A549 (cell line): ENCODE measurements around the gene CATSPER4. TPM values are rescaled to one million over a fixed set of nuclear protein-coding genes. Genes with fewer than 3 reads are reported as not detected.

Source experiments
- ATAC-seq, 2 experiments: fragments of 200-7000 bp in 1 of 2; fragments of >200 bp in 1 of 2; cut with Nextera tagmentation in 1 of 2; cut with Tn5 transposase in 1 of 2; 3 replicates each; pipeline versions ENCODE4 v1.8.0 to v1.9.1; 2018 to 2020; ENCODE audit warnings: mild to moderate bottlenecking in 1 of 2, moderate library complexity in 1 of 2
- CTCF ChIA-PET: fragments of 300-600 bp; sonication (Branson Sonifier 250); formaldehyde crosslinking; extraction: SDS; loops from one replicate; lab custom pipeline; 2021; ENCODE audit warnings: antibody characterized with exemption, inconsistent platforms; lab: Yijun Ruan, JAX
- POLR2A ChIA-PET: fragments of 350-600 bp; formaldehyde crosslinking; extraction: SDS; loops from one replicate; lab custom pipeline; 2021; ENCODE audit warnings: antibody characterized with exemption, inconsistent platforms; lab: Yijun Ruan, JAX
- DNase-seq, 2 experiments: peaks; one replicate each; pipeline versions ENCODE4 v3.0.0 to v3.0.0-alpha.2; 2011 to 2016; ENCODE audit warnings: low read depth in 1 of 2, low spot score in 1 of 2
- FAIRE-seq: peaks from 2 replicates; lab custom pipeline; 2011; peaks lifted over from hg19 to GRCh38; lab: Jason Lieb, UNC
- H3K27ac ChIP-seq, 2 experiments: fragments of >200 bp; sonication (Bioruptor Twin); formaldehyde crosslinking; 3 replicates each; pipeline ENCODE4 v1.5.1; 2016 to 2017
- H3K4me1 ChIP-seq: fragments of >200 bp; sonication (Bioruptor Twin); formaldehyde crosslinking; 3 replicates; pipeline ENCODE4 v1.6.1; 2016
- H3K4me2 ChIP-seq: fragments of >200 bp; sonication (Bioruptor Twin); formaldehyde crosslinking; 3 replicates; pipeline ENCODE4 v1.6.1; 2016
- H3K4me3 ChIP-seq: fragments of >200 bp; sonication (Bioruptor Twin); formaldehyde crosslinking; 3 replicates; pipeline ENCODE4 v1.5.1; 2016
- H3K9me3 ChIP-seq: fragments of >200 bp; sonication (Bioruptor Twin); formaldehyde crosslinking; 3 replicates; pipeline ENCODE4 v1.6.1; 2016
- CEBPB ChIP-seq, 2 experiments: fragments of >200 bp in 1 of 2; sonication (Bioruptor Twin) in 1 of 2; formaldehyde crosslinking in 1 of 2; IDR thresholded peaks; 2 replicates each; pipeline ENCODE4 v1.6.1; 2012 to 2016
- EHMT2 ChIP-seq: fragments of 200-600 bp; sonication (generic); IDR thresholded peaks from 2 replicates; pipeline ENCODE4 v1.6.1; 2016; ENCODE audit warnings: antibody characterized with exemption, low read depth, mild to moderate bottlenecking, moderate library complexity
- ESRRA ChIP-seq: fragments of 150-350 bp; IDR thresholded peaks from 2 replicates; pipeline ENCODE4 v1.6.1; 2014; ENCODE audit warnings: mild to moderate bottlenecking, low read length, borderline replicate concordance
- FOSL2 ChIP-seq, 2 experiments: fragments of 450-650 bp in 1 of 2; fragments of >200 bp in 1 of 2; sonication (Bioruptor Twin) in 1 of 2; formaldehyde crosslinking; IDR thresholded peaks; 2 replicates each; pipeline versions ENCODE4 v1.5.0 to v1.6.1; 2016 to 2020; ENCODE audit warnings: mild to moderate bottlenecking in 1 of 2, moderate library complexity in 1 of 2
- FOXS1 ChIP-seq: fragments of 250-450 bp; sonication (Bioruptor Pico); IDR thresholded peaks from 2 replicates; pipeline ENCODE4 v1.5.0; 2020; ENCODE audit warnings: mild to moderate bottlenecking, moderate library complexity
- HOXB5 ChIP-seq: fragments of 250-450 bp; sonication (Bioruptor Pico); IDR thresholded peaks from 2 replicates; pipeline ENCODE4 v1.5.0; 2020; ENCODE audit warnings: mild to moderate bottlenecking, moderate library complexity
- JUNB ChIP-seq: fragments of >200 bp; sonication (Bioruptor Twin); formaldehyde crosslinking; IDR thresholded peaks from 2 replicates; pipeline ENCODE4 v1.6.1; 2016
- KDM1A ChIP-seq: fragments of 200-600 bp; sonication (generic); IDR thresholded peaks from 2 replicates; pipeline ENCODE4 v1.6.1; 2016; ENCODE audit warnings: low read depth, mild to moderate bottlenecking
- NPAS2 ChIP-seq: fragments of 250-450 bp; sonication (Bioruptor Pico); IDR thresholded peaks from 2 replicates; pipeline ENCODE4 v1.8.0; 2022; ENCODE audit warnings: mild to moderate bottlenecking, moderate library complexity, borderline replicate concordance
- NR3C1 ChIP-seq: fragments of >200 bp; sonication (Bioruptor Twin); formaldehyde crosslinking; IDR thresholded peaks from 3 replicates; pipeline ENCODE4 v1.6.1; 2017
- POLR2AphosphoS2 ChIP-seq: conservative IDR thresholded peaks from 2 replicates; pipeline ENCODE4 v1.6.1; 2012; ENCODE audit warnings: low read length, improper control_type of control experiment, inconsistent platforms
- RARB ChIP-seq: fragments of 250-450 bp; sonication (Bioruptor Pico); IDR thresholded peaks from 2 replicates; pipeline ENCODE4 v1.8.0; 2021; ENCODE audit warnings: mild to moderate bottlenecking, moderate library complexity
- SMC3 ChIP-seq: fragments of >200 bp; sonication (Bioruptor Twin); formaldehyde crosslinking; IDR thresholded peaks from 3 replicates; pipeline ENCODE4 v1.6.1; 2018; ENCODE audit warnings: inconsistent platforms
- TFCP2L1 ChIP-seq: fragments of 250-450 bp; sonication (Bioruptor Pico); IDR thresholded peaks from 2 replicates; pipeline ENCODE4 v1.5.0; 2021; ENCODE audit warnings: mild to moderate bottlenecking
- TP53 ChIP-seq: fragments of 250-450 bp; sonication (Bioruptor Pico); IDR thresholded peaks from 2 replicates; pipeline ENCODE4 v1.5.0; 2021; ENCODE audit warnings: mild to moderate bottlenecking, moderate library complexity
- WGBS: methylation state at CpG from one replicate; pipeline ENCODE4 v1.1.6; 2017; ENCODE audit errors: missing lambda C conversion rate; 5-methylcytosine and 5-hydroxymethylcytosine counted together
- polyA plus RNA-seq, 4 experiments: library from polyadenylated mRNA; depleted of rRNA in 3 of 4; stranded (reverse); fragments of >200 nt; fragmentation: RNase III in 1 of 4; extraction: RNeasy Plus Mini Kit Qiagen cat#74134 plus additional on column Dnase treatment in 1 of 4; gene quantifications; 2 replicates in 3 of 4; 3 replicates in 1 of 4; pipeline ENCODE4 v1.2.3, GENCODE V29; 2011 to 2017
- TF ChIP-seq, protein P1 (sequence below): IDR thresholded peaks from 2 replicates; pipeline ENCODE4 v1.6.1; 2012
- TF ChIP-seq, protein P2 (sequence below): fragments of 250-450 bp; sonication (Bioruptor Pico); IDR thresholded peaks from 2 replicates; pipeline ENCODE4 v1.5.0; 2020; ENCODE audit warnings: low read depth, mild to moderate bottlenecking, moderate library complexity
- TF ChIP-seq, protein P3 (sequence below): fragments of >200 bp; sonication (Bioruptor Twin); formaldehyde crosslinking; IDR thresholded peaks from 3 replicates; pipeline ENCODE4 v1.5.1; 2016
- TF ChIP-seq, protein P4 (sequence below): IDR thresholded peaks from 2 replicates; pipeline ENCODE4 v1.6.1; 2012
- TF ChIP-seq, protein P5 (sequence below): fragments of 200-600 bp; sonication (generic); IDR thresholded peaks from 2 replicates; pipeline ENCODE4 v1.6.1; 2016; ENCODE audit warnings: antibody characterized with exemption, mild to moderate bottlenecking, moderate library complexity

Gene CATSPER4
- polyA plus RNA-seq, 2 of the 4 experiments (the other 2 are of a cell fraction): not detected

DNA sequence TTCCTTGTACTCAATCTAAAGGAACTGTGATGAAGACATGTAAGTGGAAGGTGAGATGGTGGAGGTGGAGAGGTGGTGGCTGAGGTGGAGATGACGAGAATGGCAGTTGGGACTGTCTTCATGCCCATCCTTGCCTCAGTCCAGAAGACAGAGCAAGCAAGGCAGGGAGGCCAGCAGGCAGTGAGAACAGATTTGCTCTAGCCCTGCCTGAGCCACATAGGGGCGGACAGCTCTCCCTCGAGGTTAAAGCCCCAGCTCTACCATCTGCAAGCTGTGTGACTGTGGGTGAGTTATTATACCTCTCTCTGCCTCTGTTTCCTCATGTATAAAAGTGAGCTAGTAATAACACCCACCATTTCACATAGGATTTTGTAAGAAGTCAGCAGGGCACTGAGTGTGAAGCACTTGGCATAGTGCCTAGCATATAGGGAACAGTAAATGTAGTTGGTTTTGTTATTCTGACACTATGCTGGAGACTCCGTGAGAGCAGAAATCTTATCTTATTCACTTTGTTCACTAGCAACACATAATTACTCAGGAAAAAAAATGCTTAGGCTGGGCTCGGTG, 36.4 kb upstream of the CATSPER4 start:
- no peak for DNase-seq
- CTCF ChIA-PET: interaction anchor here (5.2 kb wide), 1 partner anchor 10 kb away, joined by 54 read pairs; no protein-coding TSS in a partner anchor
- WGBS: 55% methylated on average over 5 of the region's 5 CpGs
- Histone ChIP-seq H3K9me3 (no peaks in the 10 kb centered on the region), H3K4me1 (peaks cover 7% of the 10 kb centered on the region; the same call in 2 of the 3 replicates), H3K27ac (no peak overlapping the region), H3K4me2 (no peak overlapping the region), H3K4me3 (no peak overlapping the region)
- no peak; a peak in 1 of 6 replicates for ATAC-seq
- TF ChIP-seq KDM1A: no peak
- no peak for TF ChIP-seq TP53 (CRISPR knock-in tag)
- no peak for TF ChIP-seq FOSL2 (IDR thresholded peaks at IDR 0.05)
- no peak for TF ChIP-seq FOSL2 (CRISPR knock-in tag; IDR thresholded peaks at IDR 0.05)
- POLR2A ChIA-PET: no interaction called here
- FAIRE-seq: no peak

DNA sequence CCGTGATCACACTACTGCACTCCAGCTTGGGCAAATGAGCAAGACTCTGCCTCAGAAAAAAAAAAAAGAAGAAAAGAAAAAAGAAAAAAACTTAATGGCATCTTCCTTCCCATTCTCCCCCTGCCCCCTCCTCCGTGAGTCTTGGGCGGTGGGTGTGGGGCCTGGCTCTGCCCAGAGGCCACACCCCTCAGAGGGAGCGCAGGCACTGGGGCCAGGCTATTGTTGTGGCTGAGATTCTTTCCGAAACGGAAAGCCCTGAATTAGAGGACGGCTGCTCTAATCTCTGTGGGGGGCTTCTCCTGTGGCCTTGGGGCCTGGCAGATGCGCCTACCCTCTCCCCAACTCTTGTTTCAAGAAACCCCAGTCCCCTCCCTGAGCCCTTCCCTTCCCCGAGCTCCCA, 35.7 kb upstream of the CATSPER4 start:
- no peak overlapping the region for H3K4me3 ChIP-seq
- DNase-seq: no peak
- TF ChIP-seq CEBPB (IDR thresholded peaks at IDR 0.05) (no peak), FOXS1 (no peak), NR3C1 (no peak), HOXB5 (CRISPR knock-in tag) (no peak), TFCP2L1 (no peak), SMC3 (no peak), JUNB (no peak), POLR2AphosphoS2 (no peak), NPAS2 (CRISPR knock-in tag) (no peak), RARB (CRISPR knock-in tag) (no peak), EHMT2 (no peak), ESRRA (no peak)
- TF ChIP-seq, protein P1, sequence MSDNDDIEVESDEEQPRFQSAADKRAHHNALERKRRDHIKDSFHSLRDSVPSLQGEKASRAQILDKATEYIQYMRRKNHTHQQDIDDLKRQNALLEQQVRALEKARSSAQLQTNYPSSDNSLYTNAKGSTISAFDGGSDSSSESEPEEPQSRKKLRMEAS: no peak
- TF ChIP-seq, protein P2, sequence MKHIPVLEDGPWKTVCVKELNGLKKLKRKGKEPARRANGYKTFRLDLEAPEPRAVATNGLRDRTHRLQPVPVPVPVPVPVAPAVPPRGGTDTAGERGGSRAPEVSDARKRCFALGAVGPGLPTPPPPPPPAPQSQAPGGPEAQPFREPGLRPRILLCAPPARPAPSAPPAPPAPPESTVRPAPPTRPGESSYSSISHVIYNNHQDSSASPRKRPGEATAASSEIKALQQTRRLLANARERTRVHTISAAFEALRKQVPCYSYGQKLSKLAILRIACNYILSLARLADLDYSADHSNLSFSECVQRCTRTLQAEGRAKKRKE (CRISPR knock-in tag): no peak
- TF ChIP-seq, protein P3, sequence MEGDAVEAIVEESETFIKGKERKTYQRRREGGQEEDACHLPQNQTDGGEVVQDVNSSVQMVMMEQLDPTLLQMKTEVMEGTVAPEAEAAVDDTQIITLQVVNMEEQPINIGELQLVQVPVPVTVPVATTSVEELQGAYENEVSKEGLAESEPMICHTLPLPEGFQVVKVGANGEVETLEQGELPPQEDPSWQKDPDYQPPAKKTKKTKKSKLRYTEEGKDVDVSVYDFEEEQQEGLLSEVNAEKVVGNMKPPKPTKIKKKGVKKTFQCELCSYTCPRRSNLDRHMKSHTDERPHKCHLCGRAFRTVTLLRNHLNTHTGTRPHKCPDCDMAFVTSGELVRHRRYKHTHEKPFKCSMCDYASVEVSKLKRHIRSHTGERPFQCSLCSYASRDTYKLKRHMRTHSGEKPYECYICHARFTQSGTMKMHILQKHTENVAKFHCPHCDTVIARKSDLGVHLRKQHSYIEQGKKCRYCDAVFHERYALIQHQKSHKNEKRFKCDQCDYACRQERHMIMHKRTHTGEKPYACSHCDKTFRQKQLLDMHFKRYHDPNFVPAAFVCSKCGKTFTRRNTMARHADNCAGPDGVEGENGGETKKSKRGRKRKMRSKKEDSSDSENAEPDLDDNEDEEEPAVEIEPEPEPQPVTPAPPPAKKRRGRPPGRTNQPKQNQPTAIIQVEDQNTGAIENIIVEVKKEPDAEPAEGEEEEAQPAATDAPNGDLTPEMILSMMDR: no peak
- TF ChIP-seq, protein P4, sequence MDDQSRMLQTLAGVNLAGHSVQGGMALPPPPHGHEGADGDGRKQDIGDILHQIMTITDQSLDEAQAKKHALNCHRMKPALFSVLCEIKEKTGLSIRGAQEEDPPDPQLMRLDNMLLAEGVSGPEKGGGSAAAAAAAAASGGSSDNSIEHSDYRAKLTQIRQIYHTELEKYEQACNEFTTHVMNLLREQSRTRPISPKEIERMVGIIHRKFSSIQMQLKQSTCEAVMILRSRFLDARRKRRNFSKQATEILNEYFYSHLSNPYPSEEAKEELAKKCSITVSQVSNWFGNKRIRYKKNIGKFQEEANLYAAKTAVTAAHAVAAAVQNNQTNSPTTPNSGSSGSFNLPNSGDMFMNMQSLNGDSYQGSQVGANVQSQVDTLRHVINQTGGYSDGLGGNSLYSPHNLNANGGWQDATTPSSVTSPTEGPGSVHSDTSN: no peak
- TF ChIP-seq, protein P5, sequence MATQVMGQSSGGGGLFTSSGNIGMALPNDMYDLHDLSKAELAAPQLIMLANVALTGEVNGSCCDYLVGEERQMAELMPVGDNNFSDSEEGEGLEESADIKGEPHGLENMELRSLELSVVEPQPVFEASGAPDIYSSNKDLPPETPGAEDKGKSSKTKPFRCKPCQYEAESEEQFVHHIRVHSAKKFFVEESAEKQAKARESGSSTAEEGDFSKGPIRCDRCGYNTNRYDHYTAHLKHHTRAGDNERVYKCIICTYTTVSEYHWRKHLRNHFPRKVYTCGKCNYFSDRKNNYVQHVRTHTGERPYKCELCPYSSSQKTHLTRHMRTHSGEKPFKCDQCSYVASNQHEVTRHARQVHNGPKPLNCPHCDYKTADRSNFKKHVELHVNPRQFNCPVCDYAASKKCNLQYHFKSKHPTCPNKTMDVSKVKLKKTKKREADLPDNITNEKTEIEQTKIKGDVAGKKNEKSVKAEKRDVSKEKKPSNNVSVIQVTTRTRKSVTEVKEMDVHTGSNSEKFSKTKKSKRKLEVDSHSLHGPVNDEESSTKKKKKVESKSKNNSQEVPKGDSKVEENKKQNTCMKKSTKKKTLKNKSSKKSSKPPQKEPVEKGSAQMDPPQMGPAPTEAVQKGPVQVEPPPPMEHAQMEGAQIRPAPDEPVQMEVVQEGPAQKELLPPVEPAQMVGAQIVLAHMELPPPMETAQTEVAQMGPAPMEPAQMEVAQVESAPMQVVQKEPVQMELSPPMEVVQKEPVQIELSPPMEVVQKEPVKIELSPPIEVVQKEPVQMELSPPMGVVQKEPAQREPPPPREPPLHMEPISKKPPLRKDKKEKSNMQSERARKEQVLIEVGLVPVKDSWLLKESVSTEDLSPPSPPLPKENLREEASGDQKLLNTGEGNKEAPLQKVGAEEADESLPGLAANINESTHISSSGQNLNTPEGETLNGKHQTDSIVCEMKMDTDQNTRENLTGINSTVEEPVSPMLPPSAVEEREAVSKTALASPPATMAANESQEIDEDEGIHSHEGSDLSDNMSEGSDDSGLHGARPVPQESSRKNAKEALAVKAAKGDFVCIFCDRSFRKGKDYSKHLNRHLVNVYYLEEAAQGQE: no peak
- TF ChIP-seq, all 56 proteins: peak for 0
- Histone ChIP-seq H3K9me3 (no peaks in the 10 kb centered on the region), H3K27ac (no peak overlapping the region), H3K4me2 (no peak overlapping the region), H3K4me1 (peaks cover 7% of the 10 kb centered on the region; the same call in 2 of the 3 replicates)
- ChIA-PET POLR2A (no interaction called here), CTCF (interaction anchor here (2.2 to 5.2 kb wide), 3 partner anchors 10 to 15 kb away, joined by 6 to 54 read pairs (median 19); partner anchors contain the start of genes C1orf232 and ZNF593)
- no peak for FAIRE-seq
- 80% methylated on average over 9 of the region's 9 CpGs for WGBS
- ATAC-seq: no peak
